Neuronal stem cell (in vitro differentiated cells): Measurements from ENCODE around the gene CCDC91.

Experiments used
- DNase-seq: peaks from one replicate; pipeline ENCODE4 v3.0.0-alpha.2; 2013; ENCODE audit warnings: low spot score
- H2AFZ ChIP-seq: one replicate; pipeline ENCODE4 v1.6.1; 2013; ENCODE audit warnings: mild to moderate bottlenecking, low read length, inconsistent platforms
- H2AK5ac ChIP-seq: 2 replicates; pipeline ENCODE4 v1.6.1; 2013; ENCODE audit warnings: low read depth, mild to moderate bottlenecking, inconsistent platforms, low read length, moderate library complexity, mixed read lengths
- H2BK120ac ChIP-seq: 2 replicates; pipeline ENCODE4 v1.6.1; 2013; ENCODE audit warnings: low read depth, mild to moderate bottlenecking, inconsistent platforms, low read length, moderate library complexity, mixed read lengths
- H2BK12ac ChIP-seq: one replicate; pipeline ENCODE4 v1.6.1; 2013; ENCODE audit warnings: low read length, inconsistent platforms
- H2BK15ac ChIP-seq: 2 replicates; pipeline ENCODE4 v1.6.1; 2013; ENCODE audit warnings: mild to moderate bottlenecking, low read length, inconsistent platforms, mixed read lengths
- H2BK5ac ChIP-seq: one replicate; pipeline ENCODE4 v1.6.1; 2013; ENCODE audit warnings: inconsistent platforms, mild to moderate bottlenecking, low read length, moderate library complexity
- H3K14ac ChIP-seq: one replicate; pipeline ENCODE4 v1.6.1; 2013; ENCODE audit warnings: low read length, inconsistent platforms
- H3K18ac ChIP-seq: 2 replicates; pipeline ENCODE4 v1.6.1; 2013; ENCODE audit warnings: low read length, inconsistent platforms
- H3K23ac ChIP-seq: 2 replicates; pipeline ENCODE4 v1.6.1; 2013; ENCODE audit warnings: low read depth, mild to moderate bottlenecking, mixed read lengths, low read length, inconsistent platforms; ENCODE audit not compliant: poor library complexity
- H3K27ac ChIP-seq: replicated peaks from 3 replicates; pipeline ENCODE4 v1.5.1; 2013; ENCODE audit warnings: low read length, inconsistent platforms
- H3K27me3 ChIP-seq, 3 experiments: 2 replicates each; pipeline ENCODE4 v1.6.1; 2013; ENCODE audit warnings: low read length in 3 of 3, mild to moderate bottlenecking in 2 of 3, inconsistent platforms in 1 of 3, low read depth in 1 of 3, mixed read lengths in 1 of 3, moderate library complexity in 1 of 3; ENCODE audit not compliant: control insufficient read depth in 3 of 3, insufficient read depth in 3 of 3
- H3K36me3 ChIP-seq, 2 donors: replicated peaks in 1 of 2; 2 replicates each; pipeline ENCODE4 v1.6.1; 2013; ENCODE audit warnings: low read length in 2 of 2; ENCODE audit not compliant: control insufficient read depth in 2 of 2, insufficient read depth in 2 of 2
- H3K4ac ChIP-seq: 2 replicates; pipeline ENCODE4 v1.6.1; 2013; ENCODE audit warnings: inconsistent platforms, mild to moderate bottlenecking, low read length, moderate library complexity
- H3K4me1 ChIP-seq, 2 donors: 1 replicate in 1 of 2; 2 replicates in 1 of 2; pipeline ENCODE4 v1.6.1; 2013; ENCODE audit warnings: low read length in 2 of 2, low read depth in 1 of 2; ENCODE audit not compliant: control insufficient read depth in 2 of 2, insufficient read depth in 1 of 2
- H3K4me2 ChIP-seq: one replicate; pipeline ENCODE4 v1.6.1; 2013; ENCODE audit warnings: mild to moderate bottlenecking, low read length, inconsistent platforms; ENCODE audit not compliant: insufficient read depth, poor library complexity, severe bottlenecking
- H3K4me3 ChIP-seq, 2 donors: 2 replicates each; pipeline ENCODE4 v1.5.1; 2013; ENCODE audit warnings: low read length in 2 of 2, mild to moderate bottlenecking in 2 of 2, inconsistent platforms in 1 of 2, moderate library complexity in 1 of 2
- H3K79me1 ChIP-seq: one replicate; pipeline ENCODE4 v1.6.1; 2013; ENCODE audit warnings: low read depth, mild to moderate bottlenecking, inconsistent platforms, low read length, moderate library complexity
- H3K9ac ChIP-seq: one replicate; pipeline ENCODE4 v1.6.1; 2013; ENCODE audit warnings: mild to moderate bottlenecking, low read depth, low read length, inconsistent platforms; ENCODE audit not compliant: poor library complexity
- H3K9me3 ChIP-seq, 2 donors: replicated peaks in 1 of 2; 2 replicates each; pipeline versions ENCODE3 to v1.6.1; 2013; ENCODE audit warnings: low read length in 2 of 2, mild to moderate bottlenecking in 2 of 2, inconsistent platforms in 1 of 2, low read depth in 1 of 2, mixed read lengths in 1 of 2, moderate library complexity in 1 of 2; ENCODE audit not compliant: control insufficient read depth in 2 of 2, insufficient read depth in 1 of 2
- H4K8ac ChIP-seq: one replicate; pipeline ENCODE4 v1.6.1; 2013; ENCODE audit warnings: low read depth, mild to moderate bottlenecking, inconsistent platforms, low read length, moderate library complexity
- H4K91ac ChIP-seq: one replicate; pipeline ENCODE4 v1.6.1; 2013; ENCODE audit warnings: low read length, low read depth, mild to moderate bottlenecking, inconsistent platforms; ENCODE audit not compliant: poor library complexity
- WGBS, 2 donors: extraction: QIAGEN DNeasy Blood & Tissue Kit; methylation state at CpG; one replicate each; pipeline ENCODE4 v1.1.7; 2013; ENCODE audit warnings: missing lambda C conversion rate in 2 of 2, mixed read lengths in 1 of 2; ENCODE audit not compliant: insufficient read length in 2 of 2, insufficient replicate concordance in 1 of 2; ENCODE audit errors: extremely low coverage in 2 of 2; 5-methylcytosine and 5-hydroxymethylcytosine counted together

The CCDC91 gene

GRCh38 chr12:28457785-28458184, 267.5 kb downstream of the CCDC91 start:
- Histone ChIP-seq H3K18ac (no peak overlapping the region), H3K4ac (no peak overlapping the region), H4K8ac (no peak overlapping the region), H3K27ac (no peak overlapping the region), H3K4me1 (peaks cover 1 to 9% of the 10 kb centered on the region in 2 donors), H2AFZ (no peak overlapping the region), H2BK12ac (no peak overlapping the region), H3K4me2 (no peak overlapping the region), H3K27me3 (no peaks in the 10 kb centered on the region), H3K36me3 (no peaks in the 10 kb centered on the region), H3K4me3 (no peak overlapping the region), H3K79me1 (no peaks in the 10 kb centered on the region), H3K9ac (no peak overlapping the region), H2BK5ac (no peak overlapping the region), H2BK15ac (no peak overlapping the region), H3K23ac (no peak overlapping the region), H2BK120ac (no peak overlapping the region), H3K9me3 (no peaks in the 10 kb centered on the region), H2AK5ac (no peak overlapping the region), H4K91ac (no peak overlapping the region), H3K14ac (no peak overlapping the region)
- WGBS, 2 donors, result no CpG with 5 or more reads among the region's 3 CpGs
- DNase-seq, result no peak

- Histone ChIP-seq H3K27ac (no peak overlapping the region), H3K23ac (no peak overlapping the region), H3K36me3 (no peaks in the 10 kb centered on the region), H3K4ac (no peak overlapping the region), H2AK5ac (no peak overlapping the region), H2BK5ac (no peak overlapping the region), H3K4me1 (peaks cover 1 to 9% of the 10 kb centered on the region in 2 donors), H3K79me1 (no peaks in the 10 kb centered on the region), H4K8ac (no peak overlapping the region), H4K91ac (no peak overlapping the region), H2BK12ac (no peak overlapping the region), H3K4me3 (no peak overlapping the region), H2BK15ac (no peak overlapping the region), H3K14ac (no peak overlapping the region), H3K9ac (no peak overlapping the region), H3K4me2 (no peak overlapping the region), H2AFZ (no peak overlapping the region), H3K18ac (no peak overlapping the region), H3K9me3 (peaks cover 0 to 4% of the 10 kb centered on the region in 2 donors), H3K27me3 (no peaks in the 10 kb centered on the region), H2BK120ac (no peak overlapping the region)
- WGBS, 2 donors, result no CpG with 5 or more reads among the region's 3 CpGs
- no peak for DNase-seq
Observed at GRCh38 chr12:28459481-28459880, 269.2 kb downstream of the CCDC91 start.

GRCh38 chr12:28460420-28461130, 270.3 kb downstream of the CCDC91 start:
- no peaks in the 10 kb centered on the region for H3K27me3 ChIP-seq
- no peak overlapping the region for H2BK5ac ChIP-seq
- no peak overlapping the region for H3K23ac ChIP-seq
- H4K91ac ChIP-seq, result no peak overlapping the region
- H3K36me3 ChIP-seq, result peaks cover 0 to 3% of the 10 kb centered on the region in 2 donors
- peaks cover 0 to 8% of the 10 kb centered on the region in 2 donors for H3K9me3 ChIP-seq
- no CpG with 5 or more reads among the region's 2 CpGs for WGBS, 2 donors
- no peak overlapping the region for H3K4me3 ChIP-seq
- H2AK5ac ChIP-seq, result no peak overlapping the region
- H2BK12ac ChIP-seq, result no peak overlapping the region
- H4K8ac ChIP-seq, result no peak overlapping the region
- H3K4me1 ChIP-seq, result peaks cover 1 to 9% of the 10 kb centered on the region in 2 donors
- H3K4me2 ChIP-seq, result no peak overlapping the region
- H3K27ac ChIP-seq, result no peak overlapping the region
- no peak for DNase-seq
- H3K14ac ChIP-seq, result no peak overlapping the region
- peak overlapping the region; percentile 36 for H2AFZ ChIP-seq
- no peak overlapping the region for H3K9ac ChIP-seq
- H2BK15ac ChIP-seq, result no peak overlapping the region
- H3K4ac ChIP-seq, result no peak overlapping the region
- H3K79me1 ChIP-seq, result no peaks in the 10 kb centered on the region
- no peak overlapping the region for H2BK120ac ChIP-seq
- H3K18ac ChIP-seq, result no peak overlapping the region

GRCh38 chr12:28463396-28463795, 273.1 kb downstream of the CCDC91 start:
- no peak for DNase-seq
- H3K23ac ChIP-seq, result no peak overlapping the region
- peaks cover 0 to 11% of the 10 kb centered on the region in 2 donors for H3K9me3 ChIP-seq
- no peak overlapping the region for H4K91ac ChIP-seq
- H3K4me1 ChIP-seq, result peaks cover 1 to 9% of the 10 kb centered on the region in 2 donors
- H3K27me3 ChIP-seq, result no peaks in the 10 kb centered on the region
- H3K9ac ChIP-seq, result no peak overlapping the region
- H3K14ac ChIP-seq, result no peak overlapping the region
- H3K4me2 ChIP-seq, result no peak overlapping the region
- H2BK120ac ChIP-seq, result no peak overlapping the region
- no peak overlapping the region for H2BK15ac ChIP-seq
- H3K4me3 ChIP-seq, result no peak overlapping the region
- no peak overlapping the region for H3K27ac ChIP-seq
- H3K4ac ChIP-seq, result no peak overlapping the region
- no peak overlapping the region for H2BK5ac ChIP-seq
- H3K18ac ChIP-seq, result no peak overlapping the region
- H2AFZ ChIP-seq, result no peak overlapping the region
- H2AK5ac ChIP-seq, result no peak overlapping the region
- H4K8ac ChIP-seq, result no peak overlapping the region
- H3K36me3 ChIP-seq, result peaks cover 0 to 3% of the 10 kb centered on the region in 2 donors
- H3K79me1 ChIP-seq, result no peaks in the 10 kb centered on the region
- no peak overlapping the region for H2BK12ac ChIP-seq
